HepG2 (cell line): ENCODE results near the gene CCDC106. TPM values are rescaled to one million over a fixed set of nuclear protein-coding genes. Genes with fewer than 3 reads are reported as not detected.

Experiments
- DRAP1 ChIP-seq: IDR thresholded peaks from 2 replicates; pipeline ENCODE4 v1.6.1; 2016; ENCODE audit warnings: missing genetic modification reagents, missing compliant biosample characterization
- HCFC1 ChIP-seq: fragments of 150-350 bp; IDR thresholded peaks from 2 replicates; pipeline ENCODE4 v1.6.1; 2014; ENCODE audit warnings: low read depth, low read length
- HIVEP1 ChIP-seq: sonication (generic); formaldehyde crosslinking; IDR thresholded peaks from 2 replicates; pipeline ENCODE4 v1.4.0; 2020; ENCODE audit warnings: mild to moderate bottlenecking, missing genetic modification reagents
- JDP2 ChIP-seq: sonication (generic); formaldehyde crosslinking; IDR thresholded peaks from 2 replicates; pipeline ENCODE4 v1.8.1; 2022; ENCODE audit warnings: missing genetic modification reagents, borderline replicate concordance
- POLR2AphosphoS5 ChIP-seq: IDR thresholded peaks from 2 replicates; pipeline ENCODE4 v1.6.1; 2012; ENCODE audit warnings: low read depth, low read length
- TERF1 ChIP-seq: sonication (generic); formaldehyde crosslinking; IDR thresholded peaks from 2 replicates; pipeline ENCODE4 v1.8.0; 2022; ENCODE audit warnings: mild to moderate bottlenecking, missing genetic modification reagents, moderate library complexity
- YY1 ChIP-seq: IDR thresholded peaks from 2 replicates; pipeline ENCODE4 v1.6.1; 2011; ENCODE audit warnings: low read length, low read depth, moderate library complexity, mild to moderate bottlenecking; ENCODE audit not compliant: insufficient read depth, insufficient replicate concordance
- ZFP82 ChIP-seq: sonication (generic); formaldehyde crosslinking; IDR thresholded peaks from 2 replicates; pipeline ENCODE4 v1.5.1; 2020; ENCODE audit warnings: mild to moderate bottlenecking, missing genetic modification reagents, borderline replicate concordance
- ZNF205 ChIP-seq: IDR thresholded peaks from 2 replicates; pipeline ENCODE4 v1.6.1; 2018; ENCODE audit warnings: missing biosample characterization, missing genetic modification reagents
- ZNF232 ChIP-seq: sonication (generic); formaldehyde crosslinking; IDR thresholded peaks from 2 replicates; pipeline ENCODE4 v1.4.0; 2020; ENCODE audit warnings: missing genetic modification reagents, borderline replicate concordance
- ZNF318 ChIP-seq: sonication (generic); formaldehyde crosslinking; IDR thresholded peaks from 2 replicates; pipeline ENCODE4 v1.4.0; 2020; ENCODE audit warnings: mild to moderate bottlenecking, missing genetic modification reagents
- ZNF567 ChIP-seq: sonication (generic); formaldehyde crosslinking; IDR thresholded peaks from 2 replicates; pipeline ENCODE4 v1.8.1; 2023; ENCODE audit warnings: mild to moderate bottlenecking, missing genetic modification reagents, borderline replicate concordance
- polyA plus RNA-seq, 8 experiments: library from polyadenylated mRNA; depleted of rRNA in 3 of 8; stranded (reverse) in 7 of 8; unstranded in 1 of 8; fragments of >200 nt; fragmentation: Illumina TruSeq in 4 of 8; extraction: Trizol in 4 of 8; gene quantifications; 2 replicates each; pipeline versions ENCODE4 v1.2.1 to v1.2.3, GENCODE V29; 2011 to 2016; ENCODE audit warnings: low read depth in 4 of 8, missing spikeins in 1 of 8, mixed read lengths in 1 of 8; ENCODE audit not compliant: insufficient read depth in 1 of 8
- total RNA-seq, 5 experiments: library from RNA; depleted of rRNA; stranded (reverse); fragments of >200 nt; fragmentation: Illumina TruSeq; extraction: Trizol; gene quantifications; 2 replicates each; pipeline ENCODE4 v1.2.3, GENCODE V29; 2016; ENCODE audit warnings: low read depth in 1 of 5
- TF ChIP-seq, protein P1 (sequence below): sonication (generic); formaldehyde crosslinking; IDR thresholded peaks from 2 replicates; pipeline ENCODE4 v1.4.0; 2020; ENCODE audit warnings: mild to moderate bottlenecking, missing genetic modification reagents
- TF ChIP-seq, protein P2 (sequence below): sonication (generic); formaldehyde crosslinking; IDR thresholded peaks from 2 replicates; pipeline ENCODE4 v1.8.1; 2022; ENCODE audit warnings: mild to moderate bottlenecking, missing genetic modification reagents
- TF ChIP-seq, protein P3 (sequence below): sonication (generic); formaldehyde crosslinking; conservative IDR thresholded peaks from 2 replicates; pipeline ENCODE4 v1.4.0; 2020; ENCODE audit warnings: missing genetic modification reagents

The CCDC106 gene
- total and polyA plus RNA-seq, 2 of the 13 experiments (the other 11 are each of a cell fraction or from before 2014, with no cell fraction given) = 4.7 to 8.8 TPM

DNA sequence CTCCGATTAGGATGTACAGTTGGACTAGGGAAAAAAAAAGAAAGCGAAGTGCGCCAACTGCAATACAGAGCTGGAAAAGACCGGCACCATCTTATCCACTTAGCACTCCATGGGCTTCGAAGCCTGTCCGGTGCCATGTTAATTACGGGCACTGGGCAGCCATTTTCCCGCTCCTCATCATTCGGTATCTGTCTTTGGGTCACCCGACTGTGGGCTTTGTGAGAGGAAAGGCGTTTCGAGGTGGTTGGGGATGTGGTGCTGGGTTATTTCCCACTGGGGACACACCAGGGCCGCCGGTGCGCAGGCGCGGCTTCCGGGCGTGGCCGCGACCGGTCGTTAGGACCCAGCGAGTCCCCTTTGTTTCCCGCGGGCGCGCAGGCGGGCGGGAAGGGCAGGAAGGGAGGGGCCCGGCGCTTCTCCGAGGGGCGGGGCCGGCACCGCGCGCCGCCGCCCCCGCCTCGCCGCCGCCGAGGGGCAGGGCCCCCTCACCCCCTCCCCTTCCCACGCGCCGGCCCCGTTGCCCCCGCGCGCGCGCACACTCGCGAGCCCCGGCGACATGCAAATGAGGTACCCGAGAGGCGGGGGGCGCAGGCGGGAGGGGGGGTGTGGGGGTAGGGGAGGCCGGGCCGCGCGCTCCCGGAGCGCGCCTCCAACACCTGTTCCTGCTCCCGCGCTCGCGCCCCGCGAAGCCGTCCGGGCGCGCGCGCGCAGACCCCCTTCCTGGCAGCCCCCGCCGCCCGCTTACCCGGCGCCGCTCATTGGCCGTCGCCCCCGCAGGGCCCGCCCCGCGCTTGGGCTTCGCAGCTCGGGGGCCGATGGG lies 48.0 kb upstream of the CCDC106 start, which contains the start of gene ZNF524 (continued):
- TF ChIP-seq, protein P1, sequence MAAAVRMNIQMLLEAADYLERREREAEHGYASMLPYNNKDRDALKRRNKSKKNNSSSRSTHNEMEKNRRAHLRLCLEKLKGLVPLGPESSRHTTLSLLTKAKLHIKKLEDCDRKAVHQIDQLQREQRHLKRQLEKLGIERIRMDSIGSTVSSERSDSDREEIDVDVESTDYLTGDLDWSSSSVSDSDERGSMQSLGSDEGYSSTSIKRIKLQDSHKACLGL (CRISPR knock-in tag) = peak; percentile 47; the same call in 1 of the 2 replicates
- TF ChIP-seq JDP2 (CRISPR knock-in tag) (no peak; the same call in 1 of the 2 replicates), HCFC1 (peak; percentile 59), YY1 (peak; percentile 94), ZNF205 (CRISPR knock-in tag) (no peak), ZFP82 (CRISPR knock-in tag) (no peak), ZNF567 (CRISPR knock-in tag) (0 out of 2 replicates have a peak, but pooled peaks have one; percentile 36), POLR2AphosphoS5 (0 out of 2 replicates have a peak, but pooled peaks have one; percentile 18), TERF1 (CRISPR knock-in tag) (no peak), DRAP1 (CRISPR knock-in tag) (peak; percentile 38; the same call in 1 of the 2 replicates), HIVEP1 (CRISPR knock-in tag) (no peak), ZNF232 (CRISPR knock-in tag) (peak; percentile 44; the same call in 1 of the 2 replicates), ZNF318 (CRISPR knock-in tag) (no peak)
- TF ChIP-seq, protein P2, sequence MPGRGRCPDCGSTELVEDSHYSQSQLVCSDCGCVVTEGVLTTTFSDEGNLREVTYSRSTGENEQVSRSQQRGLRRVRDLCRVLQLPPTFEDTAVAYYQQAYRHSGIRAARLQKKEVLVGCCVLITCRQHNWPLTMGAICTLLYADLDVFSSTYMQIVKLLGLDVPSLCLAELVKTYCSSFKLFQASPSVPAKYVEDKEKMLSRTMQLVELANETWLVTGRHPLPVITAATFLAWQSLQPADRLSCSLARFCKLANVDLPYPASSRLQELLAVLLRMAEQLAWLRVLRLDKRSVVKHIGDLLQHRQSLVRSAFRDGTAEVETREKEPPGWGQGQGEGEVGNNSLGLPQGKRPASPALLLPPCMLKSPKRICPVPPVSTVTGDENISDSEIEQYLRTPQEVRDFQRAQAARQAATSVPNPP (CRISPR knock-in tag) = 0 out of 2 replicates have a peak, but pooled peaks have one; percentile 51
- TF ChIP-seq, protein P3, sequence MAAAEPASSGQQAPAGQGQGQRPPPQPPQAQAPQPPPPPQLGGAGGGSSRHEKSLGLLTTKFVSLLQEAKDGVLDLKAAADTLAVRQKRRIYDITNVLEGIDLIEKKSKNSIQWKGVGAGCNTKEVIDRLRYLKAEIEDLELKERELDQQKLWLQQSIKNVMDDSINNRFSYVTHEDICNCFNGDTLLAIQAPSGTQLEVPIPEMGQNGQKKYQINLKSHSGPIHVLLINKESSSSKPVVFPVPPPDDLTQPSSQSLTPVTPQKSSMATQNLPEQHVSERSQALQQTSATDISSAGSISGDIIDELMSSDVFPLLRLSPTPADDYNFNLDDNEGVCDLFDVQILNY (CRISPR knock-in tag) = peak; percentile 94
